HG03095 (cell line): ENCODE data around the gene USP46.
A peak's percentile ranks its signal among the peaks of the same experiment; 100 is the strongest.

Experiments used
- ATAC-seq: cut with Tn5 transposase; IDR thresholded peaks from one replicate; pipeline ENCODE4 v1.9.1; 2021; ENCODE audit warnings: moderate library complexity; ENCODE audit not compliant: unreplicated experiment

The USP46 gene

DNA sequence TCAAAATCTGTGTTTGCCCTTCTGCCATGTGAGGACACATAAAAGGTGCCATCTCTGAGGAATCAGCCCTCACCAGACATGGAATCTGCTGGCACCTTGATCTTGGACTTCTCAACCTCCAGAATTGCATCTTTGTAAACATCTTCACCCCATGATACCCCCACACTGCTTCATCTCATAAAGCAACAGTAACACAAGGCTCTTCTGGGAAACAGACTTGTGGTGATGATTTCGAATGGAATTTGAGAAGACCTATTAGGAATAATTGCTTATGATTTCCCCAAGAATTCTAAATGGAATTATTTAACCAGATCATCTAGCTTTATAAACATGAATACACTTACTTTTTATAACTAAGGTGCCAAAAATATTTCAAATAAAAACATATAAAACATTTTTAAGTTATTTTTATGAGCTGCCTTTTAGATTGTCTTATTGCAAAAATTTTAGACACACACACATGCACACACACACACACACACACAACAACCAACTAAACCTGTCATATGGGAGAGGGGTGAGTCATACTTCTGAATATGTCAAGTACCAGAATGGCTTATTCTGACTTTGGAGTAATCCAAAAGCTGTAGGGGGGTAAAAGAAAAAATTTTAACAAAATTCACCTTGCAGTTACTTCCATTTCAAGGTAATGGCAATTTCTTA is 82.0 kb downstream of the USP46 start:
- no peak for ATAC-seq

DNA sequence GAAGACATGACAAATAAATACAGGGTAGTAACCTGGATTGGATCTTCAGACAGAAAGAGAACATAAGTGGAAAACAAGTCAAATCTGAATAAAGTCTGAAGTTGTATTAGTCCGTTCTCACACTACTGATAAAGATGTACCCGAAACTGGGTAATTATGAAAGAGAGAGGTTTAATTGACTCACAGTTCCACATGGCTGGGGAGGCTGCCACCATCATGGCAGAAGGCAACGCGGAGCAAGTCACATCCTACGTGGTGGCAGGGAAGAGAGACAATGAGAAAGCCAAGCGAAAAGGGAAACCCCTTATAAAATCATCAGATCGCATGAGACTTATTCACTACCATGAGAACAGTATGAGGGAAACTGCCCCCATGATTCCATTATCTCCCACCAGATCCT is 82.8 kb downstream of the USP46 start:
- no peak for ATAC-seq

DNA sequence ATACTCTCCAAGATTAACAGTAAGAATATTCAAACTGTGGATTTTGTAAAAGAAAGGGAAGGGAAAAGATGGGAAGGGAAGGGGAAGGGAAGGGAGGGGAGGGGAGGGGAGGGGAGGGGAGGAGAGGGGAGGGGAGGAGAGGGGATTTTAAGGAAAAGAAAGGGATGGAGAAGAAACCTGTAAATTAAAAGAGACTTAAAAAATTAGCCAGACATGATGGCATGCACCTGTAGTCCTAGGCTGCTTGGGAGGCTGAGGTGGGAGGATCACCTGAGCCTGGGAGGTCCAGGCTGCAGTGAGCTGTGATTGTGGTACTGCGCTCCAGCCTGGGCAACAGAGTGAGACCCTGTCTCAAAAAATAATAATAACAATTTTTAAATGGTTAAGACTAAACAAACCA is 83.7 kb downstream of the USP46 start:
- no peak for ATAC-seq

DNA sequence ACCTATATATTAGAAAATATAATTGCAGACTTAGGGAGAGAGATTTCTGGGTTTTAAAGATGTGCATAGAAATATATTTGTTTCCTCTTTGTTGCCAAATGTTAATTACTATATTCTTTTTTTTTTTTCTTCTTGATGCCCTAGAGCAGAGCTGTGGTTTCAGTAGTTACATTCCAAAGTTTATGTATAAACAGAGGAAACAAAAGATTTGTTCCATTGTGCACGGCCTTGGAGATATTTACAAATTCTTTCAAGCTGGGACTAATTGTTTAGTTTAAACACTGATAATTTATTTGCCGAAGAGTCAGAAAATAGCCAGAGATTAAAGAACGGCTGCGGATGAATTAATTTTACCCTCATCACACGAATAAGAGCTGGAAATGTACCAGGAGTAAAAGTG is 85.1 kb downstream of the USP46 start:
- ATAC-seq: no peak

DNA sequence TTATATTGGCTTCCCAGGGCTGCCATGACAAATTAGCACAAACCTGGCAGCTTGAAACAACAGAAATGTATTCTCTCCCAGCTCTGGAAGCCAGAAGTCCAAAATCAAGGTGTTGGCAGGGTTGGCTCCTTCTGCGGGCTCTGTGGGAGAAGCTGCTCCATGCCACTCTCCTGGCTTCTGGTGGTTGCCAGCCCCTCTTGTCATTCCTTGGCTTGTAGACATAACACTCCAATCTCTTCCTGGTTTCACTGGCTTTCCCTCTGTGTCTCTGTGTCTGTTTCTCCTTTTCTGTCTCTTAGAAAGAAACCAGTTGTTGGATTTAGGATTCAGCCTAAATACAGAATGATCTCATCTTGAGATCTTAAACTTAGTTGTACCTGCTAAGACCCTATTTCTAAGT is 85.5 kb downstream of the USP46 start:
- ATAC-seq: no peak

DNA sequence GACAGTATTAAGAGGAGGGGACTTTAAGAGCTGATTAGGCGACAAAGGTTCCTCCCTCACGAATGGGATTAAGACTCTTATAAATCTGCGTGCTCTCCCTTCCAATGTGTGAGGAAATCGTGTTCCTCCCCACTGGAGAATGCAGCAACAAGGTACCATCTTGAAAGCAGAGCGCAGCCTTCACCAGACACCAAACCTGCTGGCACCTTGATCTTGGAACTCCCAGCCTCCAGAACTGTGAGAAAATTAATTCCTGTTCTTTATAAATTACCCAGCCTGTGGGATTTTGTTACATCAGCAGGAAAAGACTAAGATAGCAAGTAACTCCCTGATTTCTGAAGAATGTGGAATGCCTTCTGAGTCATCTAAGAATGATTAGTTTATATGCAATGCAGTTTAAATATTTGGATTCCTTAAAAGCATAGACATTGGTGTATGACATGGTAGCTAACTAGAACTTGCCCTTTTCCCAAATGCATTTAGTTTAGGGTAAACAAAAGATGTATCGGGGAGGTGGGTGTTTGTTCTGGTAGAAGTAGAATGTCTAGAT is 86.1 kb downstream of the USP46 start:
- ATAC-seq: no peak

DNA sequence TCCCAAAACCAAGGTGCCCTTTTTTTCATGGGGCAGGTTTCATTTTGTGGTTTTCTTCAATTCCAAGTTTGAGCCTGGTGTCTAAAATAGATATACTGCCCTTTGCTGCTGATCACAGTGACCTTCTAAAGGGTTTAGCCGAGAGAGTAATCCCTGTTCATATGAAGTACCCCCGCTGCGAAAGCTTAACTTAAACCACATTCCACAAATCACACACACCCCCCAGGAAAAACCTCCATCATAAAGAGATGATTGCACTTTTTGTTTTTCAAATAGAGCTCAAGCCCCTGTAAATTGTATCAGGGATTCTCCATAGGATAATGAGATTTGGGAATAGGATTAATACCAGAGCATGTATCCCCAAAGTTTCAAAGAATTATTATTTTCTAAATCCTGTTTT is 90.8 kb downstream of the USP46 start:
- ATAC-seq: no peak

DNA sequence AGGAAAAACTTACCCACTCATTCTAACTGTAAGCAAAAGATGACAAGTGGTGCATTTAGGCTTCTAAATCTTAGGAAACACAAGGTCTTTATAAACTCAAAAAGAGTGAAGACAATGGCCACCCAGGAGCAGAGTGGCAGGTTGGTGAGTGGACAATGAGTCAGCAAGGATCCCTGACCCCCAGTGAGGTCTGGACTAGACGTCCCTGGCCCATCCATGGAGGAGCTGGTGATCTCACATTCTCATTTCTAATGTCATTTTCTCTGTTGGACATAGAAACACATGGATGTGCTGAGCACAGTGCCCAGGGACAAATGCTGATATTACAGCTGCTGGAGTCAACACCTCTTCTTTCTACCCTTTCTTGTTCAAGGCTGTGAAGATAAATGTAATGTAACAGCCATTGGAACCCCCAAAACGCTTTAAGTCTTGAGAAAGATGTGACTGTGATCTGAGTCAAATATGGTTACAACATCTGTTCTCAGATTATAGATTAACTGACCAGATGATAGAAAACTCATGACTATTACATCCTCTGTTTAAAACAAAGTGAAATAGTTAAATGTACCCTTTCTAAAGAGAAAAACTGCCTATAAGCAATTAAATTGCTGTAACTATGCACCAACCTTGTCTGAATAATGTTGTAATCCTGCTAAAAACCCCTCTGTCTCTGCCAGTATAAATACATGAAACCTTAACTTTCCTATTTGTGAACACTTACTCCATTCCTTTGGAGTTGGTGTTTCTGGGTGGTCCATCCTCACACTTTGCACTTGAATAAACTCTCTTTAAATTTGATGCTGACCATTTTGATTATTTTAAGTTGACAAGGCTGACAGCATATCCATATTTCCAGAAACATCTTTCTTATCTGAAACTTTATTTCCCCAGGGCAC is 92.7 kb downstream of the USP46 start:
- ATAC-seq: no peak

DNA sequence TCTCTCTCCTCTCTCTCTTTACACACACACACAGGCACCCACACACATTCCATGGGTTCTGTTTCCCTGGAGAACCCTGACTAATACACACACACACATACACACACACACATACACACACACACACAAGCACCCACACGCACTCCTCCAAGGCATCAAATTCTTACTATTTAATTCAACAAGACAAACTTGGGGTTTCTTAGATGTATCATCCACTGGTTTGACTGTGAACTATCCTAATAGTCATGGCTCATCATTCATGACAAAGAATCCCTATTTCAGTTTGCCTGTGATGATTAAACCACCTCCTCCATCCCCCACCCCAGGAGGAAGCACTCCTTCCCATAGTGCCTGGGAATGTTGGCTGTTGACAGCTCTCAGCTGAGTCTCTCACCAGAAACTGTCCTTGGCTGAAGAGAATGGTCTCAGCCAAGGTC is 98.2 kb downstream of the USP46 start:
- no peak for ATAC-seq

DNA sequence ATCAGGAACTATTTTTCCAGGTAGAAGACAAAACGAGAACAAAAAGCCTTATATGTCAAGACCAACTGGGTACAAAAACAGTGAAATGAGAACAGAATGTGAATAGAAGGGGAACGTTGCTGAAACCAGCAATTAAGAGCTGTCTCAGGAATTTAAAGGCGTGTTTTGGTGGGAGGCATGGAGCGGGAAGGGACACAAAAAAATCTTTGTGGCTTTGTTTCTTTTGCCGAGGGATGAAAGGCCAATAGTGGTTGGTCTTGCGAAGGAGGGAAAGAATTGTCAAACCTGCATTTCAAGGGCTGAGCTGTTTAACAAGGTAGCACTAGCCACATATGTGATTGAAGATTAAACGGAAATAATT is 103.8 kb downstream of the USP46 start:
- ATAC-seq: no peak

DNA sequence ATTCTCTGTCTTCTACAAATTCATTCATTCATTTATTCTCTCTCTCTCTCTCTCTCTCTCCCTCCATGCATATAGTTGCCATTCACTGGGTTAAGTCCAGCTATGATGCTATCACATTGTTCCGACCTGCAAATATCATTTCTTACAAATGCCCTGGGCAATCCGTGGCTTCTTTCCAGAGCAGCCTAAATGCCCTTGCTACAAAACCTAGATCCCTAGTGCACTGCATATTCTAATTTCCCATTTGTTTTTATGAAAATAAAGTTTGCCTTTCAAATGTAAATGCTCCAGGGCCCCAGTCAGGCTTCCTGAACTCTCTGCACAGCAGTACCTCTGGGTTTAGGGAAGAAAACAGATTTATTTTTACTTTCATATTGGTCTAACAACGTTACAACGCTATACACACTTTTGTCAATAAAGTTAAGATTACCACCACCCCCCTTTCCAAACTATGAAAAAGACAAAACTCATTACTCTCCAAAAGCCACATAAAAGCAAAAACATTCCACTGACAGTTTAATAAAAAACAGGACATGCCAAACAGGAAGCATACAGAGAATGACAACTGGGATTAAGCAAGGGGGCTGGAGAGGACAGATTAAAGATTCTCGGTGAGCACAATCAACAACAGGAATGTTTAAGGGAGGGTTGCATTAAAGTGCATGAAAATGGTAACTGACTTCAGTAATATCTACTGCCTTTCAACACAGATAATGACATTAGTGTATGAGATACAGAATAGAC is 104.3 kb downstream of the USP46 start:
- ATAC-seq: no peak

DNA sequence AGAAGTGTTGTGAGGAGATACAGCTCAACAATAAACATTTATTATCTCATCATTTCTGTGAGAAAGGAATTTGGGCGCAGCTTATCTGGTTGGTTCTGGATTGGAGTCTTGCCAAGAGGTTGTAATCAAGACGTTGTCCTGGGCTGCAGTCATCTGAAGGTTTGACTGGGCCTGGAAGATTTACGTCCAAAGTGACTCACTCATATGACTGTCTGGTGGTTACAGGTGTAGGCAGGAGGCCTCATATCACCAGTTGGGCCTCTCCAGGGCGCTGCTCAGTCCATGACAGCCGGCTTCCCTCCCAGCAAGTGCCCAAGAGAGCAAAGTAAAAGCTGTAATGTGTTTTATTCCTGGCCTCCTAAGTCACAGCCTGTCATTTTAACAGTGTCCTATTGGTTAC is 106.3 kb downstream of the USP46 start:
- ATAC-seq: no peak

DNA sequence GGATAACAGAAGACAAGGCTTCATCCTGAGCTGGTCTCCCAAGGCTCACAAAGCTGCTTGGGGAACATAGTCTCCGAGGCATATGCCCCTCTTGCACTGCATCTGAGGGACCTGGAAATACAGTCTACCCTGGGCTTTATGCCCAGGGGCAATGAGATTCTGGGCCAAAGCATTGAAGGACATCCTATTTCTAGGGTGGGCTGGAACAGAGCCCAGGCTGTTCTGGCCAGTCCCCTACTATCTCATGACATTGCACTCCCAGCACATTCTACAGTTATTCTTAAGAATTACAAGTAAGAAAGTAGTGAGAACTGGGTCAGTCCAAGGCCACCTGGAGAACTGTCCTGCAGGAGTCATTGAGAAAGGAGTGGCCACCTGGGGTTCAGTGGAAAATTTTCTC is 107.6 kb downstream of the USP46 start:
- no peak for ATAC-seq

DNA sequence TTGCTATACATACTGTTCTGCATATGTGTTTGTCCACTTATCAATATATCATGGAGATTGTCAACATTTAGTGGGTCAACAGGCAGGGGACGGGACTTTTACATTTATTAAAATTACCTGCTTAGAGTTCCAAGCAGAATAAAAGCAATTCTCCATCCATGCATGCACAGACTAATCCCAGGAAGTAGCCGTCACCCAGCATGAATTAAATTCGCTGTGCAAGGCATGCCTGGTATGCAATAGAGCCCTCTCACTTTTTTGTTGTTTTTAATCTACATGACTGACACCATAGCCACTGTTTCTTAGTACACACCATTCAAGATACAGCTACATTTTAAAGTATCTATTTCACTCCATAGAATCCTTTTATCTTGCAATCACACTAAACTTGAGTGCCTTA is 108.9 kb downstream of the USP46 start:
- no peak for ATAC-seq

DNA sequence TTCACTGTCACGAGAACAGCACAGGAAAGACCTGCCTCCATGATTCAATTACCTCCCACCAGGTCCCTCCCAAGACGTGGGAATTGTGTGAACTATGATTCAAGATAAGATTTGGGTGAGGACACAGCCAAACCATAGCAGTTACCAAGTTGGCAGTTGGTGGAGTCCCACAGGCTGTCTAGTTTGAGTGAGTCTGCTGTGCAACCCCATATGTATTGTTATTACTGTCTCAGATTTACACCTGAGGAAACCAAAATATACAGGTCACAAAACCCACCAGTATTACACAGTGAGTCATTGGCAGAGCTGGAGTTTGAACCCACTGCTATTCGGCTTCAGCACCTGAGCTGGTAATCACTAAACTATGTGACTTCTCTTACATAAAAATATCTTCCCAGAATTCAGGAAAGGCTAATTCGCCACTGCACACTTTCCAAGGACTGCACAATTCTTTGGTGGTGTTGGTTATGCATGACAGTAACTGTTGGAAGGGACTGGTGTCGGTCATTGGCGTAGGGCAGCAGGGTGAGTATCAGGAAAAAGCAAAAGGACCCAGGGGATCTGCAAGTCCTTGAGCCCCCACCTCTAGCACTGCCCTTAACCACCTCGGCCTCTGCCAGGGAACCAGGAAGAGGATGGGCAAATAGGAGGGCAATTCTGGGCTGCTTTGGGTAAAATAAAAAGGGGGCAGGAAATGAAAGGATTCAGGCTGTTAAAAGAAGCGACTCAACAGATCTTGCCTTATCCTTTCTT is 110.1 kb downstream of the USP46 start:
- ATAC-seq: no peak

DNA sequence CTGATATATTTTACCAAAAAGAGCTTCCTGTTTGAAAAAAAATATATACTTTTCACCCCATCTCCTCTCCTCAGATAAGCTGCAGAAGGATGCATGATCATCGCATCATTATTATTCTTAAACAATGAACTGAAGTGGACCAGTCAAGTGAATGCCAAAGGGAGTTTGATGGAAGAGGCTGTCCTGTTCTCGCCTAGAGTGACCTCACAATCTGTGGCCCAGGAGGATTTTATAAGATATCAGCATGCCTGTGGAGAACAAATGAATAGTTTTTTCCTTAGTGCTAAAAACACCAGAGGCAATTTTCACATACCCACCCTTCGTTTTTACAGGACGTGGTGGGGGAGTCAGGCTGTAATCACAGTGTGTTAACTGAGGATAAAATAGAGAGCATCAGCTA is 112.7 kb downstream of the USP46 start:
- no peak for ATAC-seq

DNA sequence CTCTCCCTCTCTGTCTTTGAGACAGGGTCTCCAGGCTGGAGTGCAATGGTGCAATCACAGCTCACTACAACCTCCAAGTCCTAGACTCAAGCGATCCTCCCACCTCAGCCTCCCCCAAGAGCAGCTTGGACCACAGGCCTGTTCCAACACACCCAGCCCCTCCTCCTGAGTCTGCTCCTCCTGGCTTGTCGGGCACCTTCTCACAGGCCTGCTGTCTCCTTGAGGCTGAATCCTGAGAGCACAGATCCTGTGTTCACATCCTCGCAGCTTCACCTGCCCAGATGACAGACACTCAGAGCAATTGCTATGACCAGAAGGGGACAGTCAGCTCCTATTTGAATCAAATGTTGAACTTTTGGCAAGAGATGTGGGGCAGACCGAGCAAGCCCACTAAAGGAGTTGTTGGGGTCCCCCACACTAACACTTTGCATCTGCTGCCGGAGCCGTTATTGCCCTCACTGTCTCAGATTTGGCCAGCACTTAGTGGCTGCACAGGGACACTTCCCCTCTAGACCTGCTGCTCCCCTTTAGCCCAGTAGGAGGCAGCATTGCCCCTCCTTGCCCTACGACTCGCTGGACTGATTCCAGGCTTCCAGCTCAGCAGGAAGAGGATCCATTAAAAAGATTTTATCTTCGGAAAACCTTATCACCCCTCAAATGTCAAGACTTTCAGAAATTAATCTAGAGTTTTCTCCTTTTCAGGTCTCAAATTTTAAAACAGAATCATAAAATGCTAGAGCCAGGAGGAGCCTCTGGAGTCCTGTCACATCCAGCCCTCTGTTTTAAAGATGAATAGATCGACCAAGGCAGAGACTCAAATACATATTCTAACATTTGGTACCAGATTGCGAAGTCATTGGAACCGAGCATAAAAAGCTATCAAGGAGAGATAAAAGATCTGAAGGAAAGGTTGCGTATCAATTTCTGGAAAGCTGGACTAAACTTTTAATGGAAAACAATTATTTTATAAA is 113.7 kb downstream of the USP46 start:
- peak; percentile 77 for ATAC-seq
